IMR-90 (cell line): ENCODE data around the gene C10orf62. TPM values are rescaled to one million over a fixed set of nuclear protein-coding genes. Genes with fewer than 3 reads are reported as not detected.

Source experiments
- ATAC-seq: fragments of 200-7000 bp; cut with Tn5 transposase; 2 replicates; pipeline ENCODE4 v1.9.1; 2020; ENCODE audit warnings: low read depth, mild to moderate bottlenecking, moderate library complexity
- BruUV-seq: library from RNA; stranded (reverse); fragments of 400-500 nt; replicated peaks from 2 replicates; lab custom pipeline; 2021; lab: Mats Ljungman, UMichigan
- CTCF ChIA-PET: fragments of 300-600 bp; formaldehyde crosslinking; extraction: SDS; loops from one replicate; lab custom pipeline; 2021; ENCODE audit warnings: antibody characterized with exemption; lab: Yijun Ruan, JAX
- POLR2A ChIA-PET: fragments of 300-600 bp; sonication (Branson Sonifier 250); formaldehyde crosslinking; loops from one replicate; lab custom pipeline; 2022; ENCODE audit warnings: antibody characterized with exemption; ENCODE audit not compliant: unreplicated experiment; lab: Charles Lee
- DNase-seq: peaks from one replicate; pipeline ENCODE4 v3.0.0; 2013
- H2AFZ ChIP-seq: replicated peaks from 2 replicates; pipeline ENCODE3; 2013; ENCODE audit warnings: low read length, mild to moderate bottlenecking; ENCODE audit not compliant: poor library complexity
- H2AK5ac ChIP-seq: 2 replicates; pipeline ENCODE4 v1.6.1; 2013; ENCODE audit warnings: low read depth, low read length, inconsistent platforms
- H2AK9ac ChIP-seq: replicated peaks from 2 replicates; pipeline ENCODE3; 2013; ENCODE audit warnings: mild to moderate bottlenecking, low read depth, low read length, moderate library complexity; ENCODE audit not compliant: poor library complexity
- H2BK120ac ChIP-seq: 2 replicates; pipeline ENCODE4 v1.6.1; 2013; ENCODE audit warnings: low read depth, low read length, inconsistent platforms
- H2BK15ac ChIP-seq: 3 replicates; pipeline ENCODE4 v1.6.1; 2013; ENCODE audit warnings: low read depth, low read length, inconsistent platforms
- H2BK20ac ChIP-seq: 2 replicates; pipeline ENCODE4 v1.6.1; 2013; ENCODE audit warnings: low read depth, mild to moderate bottlenecking, inconsistent platforms, low read length, moderate library complexity
- H2BK5ac ChIP-seq: 2 replicates; pipeline ENCODE4 v1.6.1; 2013; ENCODE audit warnings: mild to moderate bottlenecking, low read depth, low read length, inconsistent platforms; ENCODE audit not compliant: poor library complexity, severe bottlenecking
- H3K14ac ChIP-seq: replicated peaks from 2 replicates; pipeline ENCODE4 v1.6.1; 2013; ENCODE audit warnings: low read depth, low read length, inconsistent platforms
- H3K18ac ChIP-seq: 2 replicates; pipeline ENCODE4 v1.6.1; 2013; ENCODE audit warnings: low read depth, low read length, control low read depth
- H3K23ac ChIP-seq: 2 replicates; pipeline ENCODE4 v1.6.1; 2013; ENCODE audit warnings: low read depth, low read length, inconsistent platforms
- H3K27ac ChIP-seq: 2 replicates; pipeline ENCODE4 v1.5.1; 2013; ENCODE audit warnings: mild to moderate bottlenecking, control low read depth, low read length; ENCODE audit not compliant: insufficient read depth
- H3K27me3 ChIP-seq: 2 replicates; pipeline ENCODE4 v1.6.1; 2013; ENCODE audit warnings: low read length; ENCODE audit not compliant: control insufficient read depth, insufficient read depth
- H3K36me3 ChIP-seq: 2 replicates; pipeline ENCODE4 v1.6.1; 2013; ENCODE audit warnings: low read length, mixed read lengths; ENCODE audit not compliant: control insufficient read depth, insufficient read depth
- H3K4ac ChIP-seq: 2 replicates; pipeline ENCODE4 v1.6.1; 2013; ENCODE audit warnings: low read depth, low read length, inconsistent platforms
- H3K4me1 ChIP-seq: 2 replicates; pipeline ENCODE4 v1.6.1; 2013; ENCODE audit warnings: low read length, mixed read lengths; ENCODE audit not compliant: control insufficient read depth, insufficient read depth
- H3K4me2 ChIP-seq: 2 replicates; pipeline ENCODE4 v1.6.1; 2013; ENCODE audit warnings: low read depth, mild to moderate bottlenecking, control low read depth, low read length, moderate library complexity
- H3K4me3 ChIP-seq: 2 replicates; pipeline ENCODE4 v1.5.1; 2013; ENCODE audit warnings: low read depth, mild to moderate bottlenecking, control low read depth, low read length, moderate library complexity; ENCODE audit not compliant: insufficient read depth
- H3K56ac ChIP-seq: 2 replicates; pipeline ENCODE4 v1.6.1; 2013; ENCODE audit warnings: low read length, inconsistent platforms; ENCODE audit not compliant: insufficient read depth; ENCODE audit errors: extremely low read depth
- H3K79me1 ChIP-seq, 2 experiments: 2 replicates each; pipeline ENCODE4 v1.6.1; 2013; ENCODE audit warnings: low read length in 2 of 2, inconsistent platforms in 1 of 2, low read depth in 1 of 2
- H3K9ac ChIP-seq: 2 replicates; pipeline ENCODE4 v1.6.1; 2013; ENCODE audit warnings: low read depth, low read length, control low read depth
- H3K9me1 ChIP-seq: 2 replicates; pipeline ENCODE4 v1.6.1; 2013; ENCODE audit warnings: low read length, inconsistent platforms; ENCODE audit not compliant: insufficient read depth
- H3K9me3 ChIP-seq: 2 replicates; pipeline ENCODE4 v1.6.1; 2013; ENCODE audit warnings: low read length; ENCODE audit not compliant: control insufficient read depth, insufficient read depth
- H4K20me1 ChIP-seq: 2 replicates; pipeline ENCODE4 v1.6.1; 2013; ENCODE audit warnings: low read length, inconsistent platforms; ENCODE audit not compliant: insufficient read depth
- H4K5ac ChIP-seq: 2 replicates; pipeline ENCODE4 v1.6.1; 2013; ENCODE audit warnings: mild to moderate bottlenecking, low read depth, low read length, control low read depth
- H4K8ac ChIP-seq, 2 experiments: 2 replicates each; pipeline ENCODE4 v1.6.1; 2013; ENCODE audit warnings: low read depth in 2 of 2, low read length in 2 of 2, control low read depth in 1 of 2, inconsistent platforms in 1 of 2
- H4K91ac ChIP-seq: 2 replicates; pipeline ENCODE4 v1.6.1; 2013; ENCODE audit warnings: low read depth, low read length, inconsistent platforms; ENCODE audit not compliant: insufficient read depth
- BHLHE40 ChIP-seq: fragments of 150-350 bp; IDR thresholded peaks from 2 replicates; pipeline ENCODE4 v1.6.1; 2016; ENCODE audit warnings: mild to moderate bottlenecking, low read depth, low read length
- CEBPB ChIP-seq: IDR thresholded peaks from 2 replicates; pipeline ENCODE4 v1.6.1; 2012; ENCODE audit warnings: low read depth, low read length, improper control_type of control experiment
- CHD1 ChIP-seq: IDR thresholded peaks from 2 replicates; pipeline ENCODE4 v1.6.1; 2012; ENCODE audit warnings: low read depth, low read length, improper control_type of control experiment
- FOS ChIP-seq: fragments of 150-350 bp; IDR thresholded peaks from 2 replicates; pipeline ENCODE4 v1.6.1; 2016; ENCODE audit warnings: low read depth, low read length
- MAFK ChIP-seq: IDR thresholded peaks from 2 replicates; pipeline ENCODE4 v1.6.1; 2012; ENCODE audit warnings: low read depth, low read length, improper control_type of control experiment
- MAZ ChIP-seq: IDR thresholded peaks from 2 replicates; pipeline ENCODE4 v1.6.1; 2012; ENCODE audit warnings: low read depth, mild to moderate bottlenecking, low read length, improper control_type of control experiment, moderate library complexity, borderline replicate concordance
- MXI1 ChIP-seq: IDR thresholded peaks from 2 replicates; pipeline ENCODE4 v1.6.1; 2012; ENCODE audit warnings: low read depth, mild to moderate bottlenecking, low read length, moderate library complexity, borderline replicate concordance
- NFE2L2 ChIP-seq: fragments of 150-350 bp; IDR thresholded peaks from 2 replicates; pipeline ENCODE4 v1.6.1; 2016; ENCODE audit warnings: low read depth, mild to moderate bottlenecking, low read length
- POLR2A ChIP-seq: IDR thresholded peaks from 2 replicates; pipeline ENCODE4 v1.6.1; 2012; ENCODE audit warnings: mild to moderate bottlenecking, low read depth, low read length
- RAD21 ChIP-seq: IDR thresholded peaks from 2 replicates; pipeline ENCODE4 v1.6.1; 2012; ENCODE audit warnings: low read length, improper control_type of control experiment
- RCOR1 ChIP-seq: IDR thresholded peaks from 2 replicates; pipeline ENCODE4 v1.6.1; 2012; ENCODE audit warnings: mild to moderate bottlenecking, low read length, improper control_type of control experiment; ENCODE audit not compliant: insufficient replicate concordance
- RFX5 ChIP-seq: IDR thresholded peaks from 2 replicates; pipeline ENCODE4 v1.8.0; 2012; ENCODE audit warnings: low read depth, mild to moderate bottlenecking, low read length, moderate library complexity
- SMC3 ChIP-seq: fragments of 150-350 bp; IDR thresholded peaks from 2 replicates; pipeline ENCODE4 v1.6.1; 2016; ENCODE audit warnings: low read depth, mild to moderate bottlenecking, antibody characterized with exemption, low read length, moderate library complexity
- WGBS, 2 experiments: methylation state at CpG; one replicate each; pipeline versions ENCODE4 v1.1.5 to v1.1.7; 2013; ENCODE audit warnings: missing lambda C conversion rate in 2 of 2; ENCODE audit not compliant: insufficient read length in 1 of 2; ENCODE audit errors: extremely low coverage in 2 of 2; 5-methylcytosine and 5-hydroxymethylcytosine counted together
- dilution Hi-C: fragments of 300-500 bp; cut with HindIII; formaldehyde crosslinking; loops from one replicate; pipeline ENCODE4 v1.14.3; 2018; ENCODE audit warnings: low sequenced_read_pairs; ENCODE audit not compliant: unreplicated experiment
- in situ Hi-C: fragments of 300-500 bp; cut with MboI; formaldehyde crosslinking; loops from 3 replicates; pipeline ENCODE4 v1.14.3; 2019; ENCODE audit warnings: low sequenced_read_pairs, inconsistent platforms, mixed read lengths
- intact Hi-C: fragments of 100-400 bp; cut with micrococcal nuclease; formaldehyde crosslinking; loops from 2 replicates; pipeline ENCODE4 v1.10.0; 2022
- polyA plus RNA-seq, 3 experiments: library from polyadenylated mRNA; depleted of rRNA; stranded (reverse); fragments of >200 nt; gene quantifications; 2 replicates each; pipeline ENCODE4 v1.2.3, GENCODE V29; 2012; ENCODE audit warnings: low replicate concordance in 1 of 3
- total RNA-seq: library from RNA; depleted of rRNA; stranded (reverse); fragments of >200 nt; gene quantifications from 2 replicates; pipeline ENCODE4 v1.2.3, GENCODE V29; 2012
- TF ChIP-seq, protein P1 (sequence below): fragments of 150-350 bp; IDR thresholded peaks from 2 replicates; pipeline ENCODE4 v1.6.1; 2017; ENCODE audit warnings: mild to moderate bottlenecking, antibody characterized with exemption, low read length, low read depth
- TF ChIP-seq, protein P2 (sequence below): conservative IDR thresholded peaks from 2 replicates; pipeline ENCODE4 v1.5.1; 2012; ENCODE audit warnings: mild to moderate bottlenecking, low read depth, low read length, improper control_type of control experiment
- TF ChIP-seq, protein P3 (sequence below): fragments of 150-350 bp; IDR thresholded peaks from 2 replicates; pipeline ENCODE4 v1.6.1; 2016; ENCODE audit warnings: low read depth, mild to moderate bottlenecking, low read length, moderate library complexity, borderline replicate concordance

The C10orf62 gene
- total and polyA plus RNA-seq, 2 of the 4 experiments (the other 2 are of a cell fraction), result not detected

DNA sequence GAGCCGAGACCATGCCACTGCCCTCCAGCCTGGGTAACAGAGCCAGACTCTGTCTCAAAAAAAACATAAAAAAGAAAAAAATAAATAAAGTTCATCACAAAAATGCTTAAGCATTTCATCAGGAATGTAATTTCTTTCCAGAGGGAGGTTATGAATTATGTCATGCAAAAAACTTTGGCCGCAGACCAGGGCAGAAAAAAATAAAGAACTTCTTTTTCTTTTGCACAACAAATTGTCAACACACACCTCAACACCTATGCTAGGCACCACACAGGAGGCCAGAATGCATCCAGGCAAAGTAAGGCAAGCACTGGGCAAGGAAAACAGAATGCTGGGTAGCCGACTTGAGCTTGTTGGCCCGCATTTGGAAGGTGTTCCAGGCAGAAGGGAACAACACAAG lies 3.9 kb downstream of the C10orf62 start:
- no peak overlapping the region for H4K8ac ChIP-seq
- no peak overlapping the region for H2AFZ ChIP-seq
- intact Hi-C loops, result no loop called here
- no peak overlapping the region for H3K9ac ChIP-seq
- ATAC-seq (peak; percentile 7), DNase-seq (peak; percentile 39)
- H3K4ac ChIP-seq, result no peak overlapping the region
- no peak overlapping the region for H3K27ac ChIP-seq
- ChIA-PET POLR2A (no interaction called here), CTCF (no interaction called here)
- H3K4me2 ChIP-seq, result no peak overlapping the region
- no peak overlapping the region for H3K23ac ChIP-seq
- H3K4me3 ChIP-seq, result no peak overlapping the region
- H2AK5ac ChIP-seq, result no peak overlapping the region
- WGBS, 2 experiments, result 92% methylated on average over 2 of the region's 4 CpGs; no CpG with 5 or more reads in 1 of the 2 experiments
- no peak overlapping the region for H2BK20ac ChIP-seq
- no TSS peak for BruUV-seq
- H2BK5ac ChIP-seq, result no peak overlapping the region
- no peak overlapping the region for H2BK120ac ChIP-seq
- H3K4me1 ChIP-seq, result peaks cover 15% of the 10 kb centered on the region
- no peaks in the 10 kb centered on the region for H3K36me3 ChIP-seq
- H3K18ac ChIP-seq, result no peak overlapping the region
- H3K27me3 ChIP-seq, result no peaks in the 10 kb centered on the region
- no peak overlapping the region for H4K91ac ChIP-seq
- H3K9me3 ChIP-seq, result no peaks in the 10 kb centered on the region
- peaks cover 3% of the 10 kb centered on the region; the same call in 1 of the 2 replicates for H4K20me1 ChIP-seq
- dilution Hi-C loops, result no loop called here
- TF ChIP-seq, protein P1, sequence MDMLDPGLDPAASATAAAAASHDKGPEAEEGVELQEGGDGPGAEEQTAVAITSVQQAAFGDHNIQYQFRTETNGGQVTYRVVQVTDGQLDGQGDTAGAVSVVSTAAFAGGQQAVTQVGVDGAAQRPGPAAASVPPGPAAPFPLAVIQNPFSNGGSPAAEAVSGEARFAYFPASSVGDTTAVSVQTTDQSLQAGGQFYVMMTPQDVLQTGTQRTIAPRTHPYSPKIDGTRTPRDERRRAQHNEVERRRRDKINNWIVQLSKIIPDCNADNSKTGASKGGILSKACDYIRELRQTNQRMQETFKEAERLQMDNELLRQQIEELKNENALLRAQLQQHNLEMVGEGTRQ, result no peak
- TF ChIP-seq POLR2A (no peak), MXI1 (no peak), CEBPB (no peak), CHD1 (no peak), FOS (no peak), RFX5 (no peak), BHLHE40 (no peak), MAZ (no peak), NFE2L2 (no peak), MAFK (no peak), SMC3 (no peak), RCOR1 (no peak), RAD21 (no peak)
- TF ChIP-seq, protein P2, sequence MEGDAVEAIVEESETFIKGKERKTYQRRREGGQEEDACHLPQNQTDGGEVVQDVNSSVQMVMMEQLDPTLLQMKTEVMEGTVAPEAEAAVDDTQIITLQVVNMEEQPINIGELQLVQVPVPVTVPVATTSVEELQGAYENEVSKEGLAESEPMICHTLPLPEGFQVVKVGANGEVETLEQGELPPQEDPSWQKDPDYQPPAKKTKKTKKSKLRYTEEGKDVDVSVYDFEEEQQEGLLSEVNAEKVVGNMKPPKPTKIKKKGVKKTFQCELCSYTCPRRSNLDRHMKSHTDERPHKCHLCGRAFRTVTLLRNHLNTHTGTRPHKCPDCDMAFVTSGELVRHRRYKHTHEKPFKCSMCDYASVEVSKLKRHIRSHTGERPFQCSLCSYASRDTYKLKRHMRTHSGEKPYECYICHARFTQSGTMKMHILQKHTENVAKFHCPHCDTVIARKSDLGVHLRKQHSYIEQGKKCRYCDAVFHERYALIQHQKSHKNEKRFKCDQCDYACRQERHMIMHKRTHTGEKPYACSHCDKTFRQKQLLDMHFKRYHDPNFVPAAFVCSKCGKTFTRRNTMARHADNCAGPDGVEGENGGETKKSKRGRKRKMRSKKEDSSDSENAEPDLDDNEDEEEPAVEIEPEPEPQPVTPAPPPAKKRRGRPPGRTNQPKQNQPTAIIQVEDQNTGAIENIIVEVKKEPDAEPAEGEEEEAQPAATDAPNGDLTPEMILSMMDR, result no peak
- TF ChIP-seq, protein P3, sequence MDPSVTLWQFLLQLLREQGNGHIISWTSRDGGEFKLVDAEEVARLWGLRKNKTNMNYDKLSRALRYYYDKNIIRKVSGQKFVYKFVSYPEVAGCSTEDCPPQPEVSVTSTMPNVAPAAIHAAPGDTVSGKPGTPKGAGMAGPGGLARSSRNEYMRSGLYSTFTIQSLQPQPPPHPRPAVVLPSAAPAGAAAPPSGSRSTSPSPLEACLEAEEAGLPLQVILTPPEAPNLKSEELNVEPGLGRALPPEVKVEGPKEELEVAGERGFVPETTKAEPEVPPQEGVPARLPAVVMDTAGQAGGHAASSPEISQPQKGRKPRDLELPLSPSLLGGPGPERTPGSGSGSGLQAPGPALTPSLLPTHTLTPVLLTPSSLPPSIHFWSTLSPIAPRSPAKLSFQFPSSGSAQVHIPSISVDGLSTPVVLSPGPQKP, result no peak
- no peaks in the 10 kb centered on the region for H3K79me1 ChIP-seq
- H3K56ac ChIP-seq, result no peak overlapping the region
- no peak overlapping the region for H2AK9ac ChIP-seq
- H2BK15ac ChIP-seq, result no peak overlapping the region
- H3K9me1 ChIP-seq, result peaks cover 6% of the 10 kb centered on the region
- in situ Hi-C loops, result no loop called here
- H4K5ac ChIP-seq, result no peak overlapping the region
- H3K14ac ChIP-seq, result no peak overlapping the region
